Daoy (cell line): ENCODE results near the gene NHSL2. TPM values are rescaled to one million over a fixed set of nuclear protein-coding genes. Genes with fewer than 3 reads are reported as not detected.

Experiments
- DNase-seq: peaks from one replicate; pipeline ENCODE4 v3.0.0-alpha.2; 2015; ENCODE audit warnings: low read depth
- total RNA-seq: library from RNA; depleted of rRNA; stranded (reverse); fragments of >200 nt; shearing (Covaris generic); gene quantifications from 2 replicates; pipeline ENCODE4 v1.2.3, GENCODE V29; 2014

NHSL2 gene
- total RNA-seq, 1 experiment from 2014 or later, result 1.4 TPM

DNA sequence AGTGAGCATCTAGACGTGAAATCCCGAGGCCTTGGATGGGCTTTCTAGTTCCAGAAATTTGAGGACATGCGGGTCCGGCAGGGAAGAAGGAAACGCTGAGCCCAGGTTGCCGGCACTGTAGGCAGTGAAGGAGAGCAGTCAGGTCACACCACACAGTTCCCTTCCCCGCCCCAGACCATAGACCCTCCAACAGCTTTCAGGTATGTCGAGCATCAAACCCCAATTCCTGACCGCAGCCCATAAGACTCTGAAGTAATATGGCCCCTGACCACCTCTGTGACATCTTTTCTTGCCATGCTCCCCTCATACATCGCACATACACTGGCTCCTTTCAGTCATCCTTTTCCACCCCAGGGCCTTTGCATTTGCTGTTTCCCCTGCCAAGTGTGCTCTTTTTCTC lies 198.0 kb downstream of the NHSL2 start:
- no peak for DNase-seq

DNA sequence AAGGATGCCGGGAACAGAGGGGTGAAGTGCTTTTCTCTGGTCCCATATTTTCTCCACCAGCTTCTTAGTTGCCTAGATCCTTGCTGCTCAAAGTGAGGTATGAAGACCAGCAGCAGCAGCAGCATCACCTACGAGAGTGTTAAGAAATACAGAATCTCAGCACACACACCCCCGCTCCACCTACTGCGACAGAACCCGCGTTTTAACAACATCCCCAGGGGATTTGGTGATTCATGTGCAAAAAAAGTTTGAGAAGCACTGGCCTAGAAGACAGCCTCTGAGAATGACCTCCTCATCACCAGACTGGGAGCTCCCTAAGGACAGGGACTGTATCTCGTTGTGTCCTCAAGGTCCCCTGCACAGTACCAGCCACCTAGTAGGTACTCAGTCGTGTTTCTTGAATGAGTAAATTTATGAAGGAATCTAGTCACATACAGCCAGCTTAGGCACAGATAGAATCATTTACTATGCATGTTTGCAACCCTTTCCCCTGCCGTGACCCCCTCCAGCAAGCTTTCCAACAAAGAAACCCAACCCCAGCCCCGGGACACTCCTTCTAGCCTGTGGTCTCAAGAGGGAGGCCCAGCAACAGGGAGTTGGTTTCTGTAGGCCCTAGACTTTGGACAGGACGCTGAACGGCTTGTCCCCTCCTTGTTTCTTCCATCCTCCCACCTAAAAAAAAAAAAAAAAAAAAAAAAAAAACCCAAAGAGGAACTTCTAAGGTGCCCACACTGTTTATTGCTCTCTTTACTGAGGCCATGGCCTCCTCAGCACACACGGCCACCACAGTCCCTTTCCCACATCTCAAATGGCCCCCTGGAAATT lies 199.6 kb downstream of the NHSL2 start:
- DNase-seq, result peak; percentile 27

DNA sequence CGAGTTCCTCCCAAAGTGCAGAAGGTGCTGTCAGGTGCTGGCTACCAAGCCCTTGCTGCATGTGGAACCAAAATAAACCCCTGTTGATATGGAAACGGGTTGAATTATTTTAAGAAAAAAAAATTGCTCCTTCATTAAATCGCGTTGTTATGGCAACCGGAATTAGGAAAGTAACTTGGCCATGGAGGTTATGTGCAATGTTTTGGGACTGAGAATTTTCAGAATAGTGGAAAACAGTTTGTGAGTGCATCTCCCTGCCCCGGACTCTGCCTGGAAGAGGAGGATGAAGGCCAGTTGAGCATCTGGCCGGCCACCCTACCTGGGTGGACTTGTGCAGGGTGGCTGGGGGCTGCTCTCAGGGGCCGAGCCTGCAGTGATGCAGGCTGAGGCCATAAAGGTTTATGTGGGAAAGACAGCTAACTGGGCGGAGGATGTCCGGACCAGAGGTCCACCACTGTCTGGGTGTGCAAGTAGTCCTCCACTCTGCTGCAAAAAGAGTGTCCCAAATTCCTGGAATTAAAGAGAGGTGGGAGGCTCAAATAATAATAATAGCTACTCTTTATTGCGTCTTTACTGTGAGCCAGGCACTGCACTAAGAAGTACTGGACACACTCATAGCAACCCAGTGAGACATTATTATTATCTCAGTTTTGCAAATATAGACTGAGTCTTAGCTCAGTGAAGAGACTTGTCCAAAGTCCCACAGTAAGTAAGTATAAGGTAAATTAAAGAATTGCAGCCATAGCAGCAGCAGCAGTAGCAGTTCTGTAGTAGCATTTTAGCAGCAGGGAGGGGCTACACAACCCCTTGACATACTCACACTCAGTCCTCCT lies 200.4 kb downstream of the NHSL2 start:
- no peak for DNase-seq

DNA sequence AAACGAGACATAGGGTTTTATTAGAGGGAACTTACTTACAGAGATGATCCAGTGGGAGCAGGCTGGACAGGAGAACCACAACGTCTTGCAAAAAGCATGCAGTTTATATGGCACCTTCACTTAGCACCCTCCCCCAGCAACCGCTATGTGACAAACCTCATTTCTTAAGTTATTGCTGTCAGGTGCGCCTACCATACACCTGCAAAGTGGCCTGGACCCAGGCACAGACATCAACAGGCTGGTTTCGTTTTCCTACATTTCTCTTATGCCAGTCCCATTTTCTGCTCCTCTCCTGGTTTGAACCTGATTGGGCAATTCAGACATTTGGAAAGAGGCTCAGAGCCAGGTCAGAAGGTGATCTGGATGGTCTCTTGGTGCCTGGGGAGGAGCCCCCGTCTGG lies 202.8 kb downstream of the NHSL2 start:
- DNase-seq, result no peak

DNA sequence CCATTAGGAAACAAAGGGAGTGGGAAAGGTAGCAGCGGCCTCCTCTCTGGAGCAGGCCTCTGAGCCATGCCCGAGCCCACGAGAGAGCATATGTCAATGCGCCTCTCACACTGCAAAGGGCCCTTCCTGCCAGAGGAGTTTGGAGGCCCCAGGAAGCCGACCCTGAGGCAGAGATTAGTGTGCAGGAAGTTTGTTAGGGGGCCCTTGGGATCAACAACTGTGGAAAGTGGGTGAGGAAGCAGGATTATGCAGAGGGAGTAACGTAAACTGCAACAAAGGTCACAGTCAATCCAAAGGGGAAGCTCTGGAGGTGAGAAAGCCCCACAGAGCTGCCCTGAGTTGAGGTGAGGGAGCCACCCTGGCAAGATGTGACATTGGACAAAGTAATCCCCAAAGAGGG lies 203.7 kb downstream of the NHSL2 start:
- no peak for DNase-seq

DNA sequence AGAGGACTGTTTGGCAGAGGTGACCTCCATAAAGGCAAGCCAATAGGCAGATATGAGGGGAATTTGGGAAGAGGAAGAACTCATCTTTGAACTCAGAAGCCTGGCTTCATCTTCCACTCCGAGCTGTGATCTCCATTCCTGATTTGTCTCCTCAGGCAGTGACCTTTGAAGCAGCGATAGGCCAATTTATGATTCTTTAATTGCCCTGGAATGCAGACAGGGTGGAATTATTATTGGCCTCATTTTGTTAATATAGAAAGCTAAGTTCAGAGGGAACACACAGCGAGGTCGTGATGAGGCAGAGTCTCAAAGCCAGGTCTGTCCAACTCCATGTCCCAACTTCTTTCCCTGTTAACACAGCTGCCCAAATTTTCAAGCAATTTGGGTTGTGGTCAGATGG lies 204.2 kb downstream of the NHSL2 start:
- no peak for DNase-seq

DNA sequence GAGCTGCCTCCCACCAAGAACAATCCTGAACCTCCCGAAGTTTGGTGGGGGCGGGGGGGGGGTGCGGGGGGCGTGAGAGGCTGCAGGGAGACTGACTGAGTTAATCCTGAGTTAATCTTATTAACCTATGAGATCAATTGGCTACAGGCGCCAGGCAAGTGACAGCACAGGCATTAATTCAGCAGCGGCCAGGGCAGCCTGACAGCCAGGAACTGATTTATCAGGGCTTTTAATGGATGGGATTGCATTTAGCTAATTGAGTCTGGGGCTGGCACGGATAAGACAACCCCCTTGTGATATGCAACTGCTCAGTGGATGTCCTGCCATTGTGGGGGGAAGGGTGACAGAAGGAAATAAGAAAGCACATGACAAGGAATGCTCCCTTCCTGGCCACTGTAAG lies 204.7 kb downstream of the NHSL2 start:
- no peak for DNase-seq

DNA sequence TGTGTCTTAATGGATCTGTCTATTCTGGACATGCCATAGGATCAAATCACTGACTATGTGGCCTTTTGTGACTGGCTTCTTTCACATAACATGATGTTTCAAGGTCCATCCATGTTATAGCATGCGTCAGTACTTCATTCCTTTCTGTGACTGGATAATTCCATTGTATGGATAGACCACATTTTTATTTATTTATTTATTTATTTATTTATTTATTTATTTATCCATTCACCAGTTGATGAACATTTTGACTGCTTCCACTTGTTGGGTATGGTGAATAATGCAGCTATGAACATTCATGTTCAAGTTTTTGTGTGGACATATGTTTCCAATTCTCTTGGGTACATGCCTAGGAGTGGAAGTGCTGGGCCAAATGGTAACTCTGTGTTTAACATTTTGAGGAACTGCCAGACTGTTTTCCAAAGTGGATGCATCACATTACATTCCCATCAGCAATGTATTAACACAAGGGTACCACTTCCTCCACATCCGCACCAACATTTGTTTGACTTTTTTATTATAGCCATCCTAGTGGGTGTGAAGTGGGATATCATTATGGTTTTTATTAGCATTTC lies 207.1 kb downstream of the NHSL2 start:
- DNase-seq, result no peak

DNA sequence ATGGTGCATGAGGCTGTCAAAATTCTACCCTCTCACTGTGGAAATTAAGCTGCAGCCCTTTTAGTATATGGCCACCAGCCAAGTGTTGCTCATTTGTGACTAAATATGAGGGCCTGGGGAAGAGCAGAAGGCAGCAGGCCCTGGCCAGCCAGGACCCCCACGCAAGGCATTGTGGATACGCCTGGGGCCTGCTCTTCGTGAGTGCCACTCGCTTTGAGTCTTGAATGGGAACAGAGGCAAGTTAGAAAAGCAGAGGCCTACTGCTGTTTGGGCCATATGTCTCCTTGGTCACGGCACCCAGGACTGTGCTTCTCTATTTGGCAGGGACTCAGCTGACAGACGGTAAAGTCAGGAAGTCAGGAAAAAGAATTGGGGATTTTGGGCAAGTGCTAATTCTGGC lies 210.2 kb downstream of the NHSL2 start:
- DNase-seq, result peak; percentile 19

DNA sequence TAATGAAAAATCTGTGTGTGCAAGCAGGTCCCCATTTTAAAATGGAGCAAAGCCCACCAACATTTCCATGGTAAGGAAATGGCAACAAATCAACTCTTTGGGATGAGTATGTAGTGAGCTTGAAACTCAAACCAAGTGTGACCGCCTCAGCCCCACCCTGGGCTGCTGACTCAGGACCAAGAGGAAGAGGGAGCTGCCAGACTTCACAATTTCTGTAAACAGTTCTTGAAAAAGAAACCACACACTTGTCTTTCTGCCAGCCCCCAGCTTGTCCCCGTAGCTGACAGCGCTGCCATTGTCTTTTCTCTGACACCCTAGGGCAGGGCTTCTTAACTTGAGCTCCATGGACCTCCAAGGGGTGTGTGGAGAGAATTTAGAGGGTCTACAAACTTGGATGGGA lies 210.7 kb downstream of the NHSL2 start:
- DNase-seq, result peak; percentile 80

DNA sequence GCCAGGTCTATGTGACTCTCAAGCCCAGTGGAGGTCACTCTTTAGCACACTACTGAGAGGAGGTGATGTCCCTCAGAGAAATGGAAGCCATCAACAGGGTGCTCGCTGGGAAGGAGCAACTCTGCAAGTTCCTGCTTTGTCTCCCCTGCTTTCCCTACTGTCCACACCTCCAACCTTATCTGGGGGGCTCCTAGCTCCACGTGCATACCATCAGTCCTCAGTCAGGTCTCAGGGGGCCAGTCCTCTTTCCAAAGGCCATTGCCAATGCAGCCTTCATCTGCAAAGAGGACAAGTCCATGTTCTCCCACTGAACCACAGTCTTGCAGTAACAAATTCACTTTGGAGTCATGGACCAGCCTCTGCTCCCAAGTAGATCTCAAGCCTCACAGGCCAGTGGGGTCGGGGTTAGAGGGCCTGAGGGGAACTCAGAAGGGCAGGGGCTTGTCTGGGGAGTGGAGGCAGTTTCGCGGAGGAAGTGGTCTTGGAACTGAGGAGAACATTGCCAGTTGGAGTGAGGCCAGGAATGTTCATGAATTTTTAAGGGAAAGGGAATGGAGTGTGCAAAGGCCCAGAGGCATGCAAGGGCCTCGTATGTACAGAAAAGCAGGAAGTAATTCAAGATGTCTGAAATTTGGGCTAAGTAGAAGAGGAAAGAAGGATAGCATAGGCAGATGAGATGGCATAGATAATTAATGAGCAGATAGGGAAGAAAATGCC lies 212.1 kb downstream of the NHSL2 start:
- no peak for DNase-seq

DNA sequence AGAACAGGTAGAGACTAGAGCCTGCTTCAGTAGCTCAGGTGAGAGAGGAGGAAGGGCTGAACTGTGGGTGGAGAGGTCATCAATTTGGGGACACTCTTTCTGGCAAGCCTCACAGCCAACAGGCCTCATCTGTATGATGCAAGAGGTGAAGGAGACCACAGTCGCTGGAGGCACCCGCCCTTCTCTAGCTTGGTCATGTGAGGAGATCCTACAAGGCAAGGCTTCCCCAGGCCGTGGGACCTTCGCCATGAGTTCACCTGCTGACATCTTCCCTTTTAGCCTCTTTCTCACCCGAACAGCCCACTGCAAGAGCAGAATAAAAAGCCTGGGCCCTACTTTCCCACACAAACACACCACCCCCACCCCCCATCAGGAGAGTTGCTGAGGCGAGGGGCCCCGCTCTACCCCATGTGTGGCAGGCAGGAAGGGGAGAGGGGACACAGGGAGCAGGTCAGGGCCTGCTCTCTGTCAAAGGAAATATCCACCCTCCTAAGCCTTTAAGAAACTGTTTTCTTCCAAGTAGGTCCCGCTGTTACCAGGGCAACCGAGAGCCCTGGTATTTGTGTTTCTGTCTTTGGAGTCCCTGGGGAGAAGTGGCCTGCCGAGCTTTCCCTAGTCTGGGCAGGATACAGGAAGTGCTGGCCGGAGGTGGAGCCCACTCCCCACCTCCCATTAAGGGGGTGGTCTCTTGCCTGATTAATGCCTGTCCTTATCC lies 213.0 kb downstream of the NHSL2 start:
- DNase-seq, result no peak

DNA sequence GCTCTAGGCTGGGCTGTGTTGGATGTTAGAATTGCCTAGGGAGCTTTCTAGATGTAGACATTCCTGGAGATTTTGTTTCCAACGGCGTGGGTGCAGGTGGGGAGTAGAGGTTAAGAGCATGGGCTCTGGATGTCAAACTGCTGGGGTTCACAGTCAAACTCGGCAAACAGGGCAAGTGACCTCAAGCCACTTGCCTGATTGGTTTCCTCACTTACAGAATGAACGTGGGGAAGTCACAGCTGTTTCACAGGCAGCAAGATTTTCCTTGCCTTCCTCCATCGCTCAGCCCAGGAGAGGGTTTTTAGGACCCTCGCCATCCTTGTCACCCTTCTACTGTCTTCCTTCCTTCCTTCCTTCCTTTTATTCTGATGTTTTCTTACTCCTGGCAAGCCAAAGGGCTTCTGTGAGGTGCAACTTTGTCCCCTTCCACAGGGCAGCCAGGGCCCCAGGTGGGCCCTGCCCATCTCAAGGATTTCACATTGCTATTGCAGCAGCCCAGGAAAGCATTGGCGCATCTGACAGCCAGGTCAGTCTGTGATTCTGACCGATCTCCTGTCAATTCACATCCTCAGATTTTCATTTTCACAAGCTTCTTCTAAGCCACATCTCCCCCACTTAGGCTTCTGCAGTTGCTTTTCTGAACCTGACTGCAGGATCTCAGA lies 214.0 kb downstream of the NHSL2 start:
- DNase-seq, result no peak

DNA sequence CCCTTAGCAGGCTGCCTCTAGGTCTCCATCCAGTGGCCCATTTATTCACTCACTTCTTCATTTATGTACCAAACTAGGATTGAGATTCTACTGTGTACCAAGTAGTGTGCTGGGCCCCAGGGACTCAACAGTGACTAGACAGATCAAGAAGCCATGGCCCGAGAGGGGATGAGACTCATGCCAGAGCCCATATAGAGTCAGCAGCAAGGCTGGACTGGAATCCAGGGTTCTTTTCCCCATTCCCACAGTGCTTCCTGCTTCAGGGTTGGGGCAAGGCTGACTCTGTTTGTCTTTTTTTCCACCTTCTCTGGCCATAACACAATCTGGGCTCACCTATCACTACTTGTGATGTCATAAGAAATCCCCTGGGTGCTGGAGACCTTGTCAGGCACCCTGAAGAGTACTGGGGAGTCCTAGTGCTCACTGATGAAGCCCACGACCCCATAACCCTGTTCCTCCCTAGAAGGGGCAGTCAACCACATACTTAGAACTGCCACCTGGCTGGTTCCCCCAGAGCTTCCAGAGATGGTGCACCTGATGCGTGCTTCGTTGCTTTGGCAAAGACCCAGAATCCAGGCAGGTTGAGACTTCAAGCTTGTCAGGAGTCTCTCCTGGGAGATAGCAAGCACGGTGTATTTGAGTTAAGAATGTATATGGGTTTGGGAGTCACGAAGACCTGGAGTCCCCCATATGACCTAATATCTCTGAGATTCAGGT lies 214.8 kb downstream of the NHSL2 start:
- DNase-seq, result no peak

DNA sequence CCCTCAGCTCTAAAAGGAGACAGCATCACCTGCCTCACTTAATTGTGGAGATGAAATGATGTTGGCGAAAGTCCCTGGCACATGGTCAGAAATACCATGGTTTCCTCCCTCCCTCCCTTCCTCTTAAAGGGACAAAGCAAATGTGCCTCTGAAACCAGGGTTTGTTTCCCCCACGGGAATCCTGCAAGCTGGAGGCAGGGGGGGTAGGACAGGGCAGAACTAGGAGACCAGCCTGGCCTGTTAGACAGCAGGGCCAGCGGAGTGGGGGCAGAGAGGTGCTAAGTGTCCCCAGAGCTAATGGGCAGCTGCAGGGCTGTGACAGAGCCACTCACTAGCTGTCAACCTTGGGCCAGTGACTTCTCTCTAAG lies 215.4 kb downstream of the NHSL2 start:
- no peak for DNase-seq

DNA sequence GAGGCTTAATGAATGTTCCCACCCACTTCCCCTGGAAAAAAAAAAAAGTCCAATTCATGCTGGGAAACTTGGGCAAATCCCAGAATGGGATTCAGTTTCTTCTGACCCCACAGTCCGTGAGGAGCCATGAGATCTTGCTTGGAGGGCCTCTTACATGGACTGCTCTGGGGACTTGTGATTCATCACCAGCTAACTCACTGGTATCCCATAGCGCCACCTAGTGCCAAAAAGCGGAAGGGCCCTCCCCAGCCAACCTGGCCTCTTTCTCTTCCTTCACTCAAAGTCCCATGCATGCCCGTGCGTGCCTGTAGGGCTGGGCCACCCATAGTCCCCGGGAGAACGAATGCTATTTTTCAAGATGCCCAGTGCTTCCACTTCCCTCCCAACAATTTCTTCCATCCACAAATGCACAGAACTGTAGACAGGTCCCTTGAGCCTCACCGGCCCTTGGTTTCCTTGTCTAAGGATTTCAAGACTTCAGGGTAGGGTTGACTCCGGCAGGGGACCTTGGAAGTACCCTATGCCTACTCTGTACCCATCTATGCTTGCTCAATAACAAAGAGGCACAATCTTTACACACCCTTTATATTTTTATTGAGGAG lies 216.0 kb downstream of the NHSL2 start:
- DNase-seq, result peak; percentile 75

DNA sequence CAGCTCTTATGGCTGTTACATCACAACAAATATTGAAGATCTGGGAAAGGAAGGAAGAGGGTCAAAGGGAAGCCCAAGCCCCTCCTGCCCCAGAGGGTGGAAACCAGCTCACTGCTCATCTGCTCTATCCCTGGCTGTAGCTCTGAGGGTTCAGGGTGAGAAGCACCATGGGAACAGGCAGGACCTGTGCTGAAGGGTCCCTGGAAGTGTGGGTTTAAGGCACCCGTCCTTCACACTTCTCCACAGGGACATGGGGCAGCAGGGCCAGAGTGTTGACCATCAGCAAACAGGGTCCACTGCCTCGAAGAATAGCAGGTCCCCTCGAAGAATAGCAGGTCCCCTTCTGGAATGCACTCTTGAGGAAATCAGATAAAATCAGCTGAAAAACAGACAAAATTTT lies 216.7 kb downstream of the NHSL2 start:
- no peak for DNase-seq

DNA sequence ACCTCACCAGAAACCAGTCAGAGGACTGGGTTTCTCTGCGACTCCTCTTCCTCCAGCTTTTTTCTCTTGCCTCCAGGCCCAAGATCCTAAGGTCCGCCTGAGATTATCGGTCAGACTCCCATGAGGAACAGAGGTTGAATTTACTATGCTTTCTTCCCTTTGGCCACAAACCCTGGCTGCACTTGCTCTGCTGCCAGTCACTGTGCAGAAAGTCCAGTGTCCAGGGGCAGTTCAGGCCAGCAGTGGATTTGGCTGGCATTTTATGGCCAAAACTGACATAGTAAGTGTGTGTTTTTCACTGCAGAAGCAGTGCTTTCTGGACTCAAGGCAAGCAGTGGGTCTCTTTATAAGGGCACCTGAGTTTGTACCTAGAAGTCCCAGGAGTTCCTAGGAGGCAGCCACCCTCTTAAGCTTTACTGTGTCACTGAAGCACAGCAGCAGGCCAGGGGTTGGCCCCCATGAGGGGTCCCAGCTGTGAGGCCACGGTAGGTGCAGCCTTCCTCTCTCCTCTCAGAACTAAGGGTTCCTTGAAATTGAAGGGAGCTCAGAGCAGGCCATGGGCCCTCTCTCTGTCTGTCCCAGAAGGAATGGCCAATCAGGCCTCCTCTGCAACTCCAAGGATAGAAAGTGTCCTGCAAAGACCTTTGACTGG lies 217.7 kb downstream of the NHSL2 start:
- DNase-seq, result no peak

DNA sequence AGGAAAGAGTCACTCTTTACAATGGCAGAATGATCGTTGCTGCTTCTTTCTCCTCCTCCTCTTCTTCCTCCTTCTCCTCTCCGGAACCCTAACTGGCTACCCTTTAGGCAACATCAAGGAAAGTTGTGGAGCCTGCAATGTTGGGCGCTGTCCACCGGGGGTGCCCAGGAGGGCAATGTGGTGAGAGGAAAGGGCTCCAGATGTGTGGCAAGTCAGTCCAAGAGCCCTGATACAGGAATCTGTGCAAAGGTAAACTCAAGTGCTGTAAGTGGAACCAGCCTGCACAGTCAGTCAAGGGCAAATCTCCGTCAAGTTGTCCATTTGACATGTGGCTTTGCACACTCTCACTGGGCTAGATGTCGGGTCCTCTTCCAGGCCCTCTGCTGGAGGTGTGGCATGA lies 218.2 kb downstream of the NHSL2 start:
- DNase-seq, result peak; percentile 15
